ENCODE data around the gene HHIPL1.

HHIPL1 gene

DNA sequence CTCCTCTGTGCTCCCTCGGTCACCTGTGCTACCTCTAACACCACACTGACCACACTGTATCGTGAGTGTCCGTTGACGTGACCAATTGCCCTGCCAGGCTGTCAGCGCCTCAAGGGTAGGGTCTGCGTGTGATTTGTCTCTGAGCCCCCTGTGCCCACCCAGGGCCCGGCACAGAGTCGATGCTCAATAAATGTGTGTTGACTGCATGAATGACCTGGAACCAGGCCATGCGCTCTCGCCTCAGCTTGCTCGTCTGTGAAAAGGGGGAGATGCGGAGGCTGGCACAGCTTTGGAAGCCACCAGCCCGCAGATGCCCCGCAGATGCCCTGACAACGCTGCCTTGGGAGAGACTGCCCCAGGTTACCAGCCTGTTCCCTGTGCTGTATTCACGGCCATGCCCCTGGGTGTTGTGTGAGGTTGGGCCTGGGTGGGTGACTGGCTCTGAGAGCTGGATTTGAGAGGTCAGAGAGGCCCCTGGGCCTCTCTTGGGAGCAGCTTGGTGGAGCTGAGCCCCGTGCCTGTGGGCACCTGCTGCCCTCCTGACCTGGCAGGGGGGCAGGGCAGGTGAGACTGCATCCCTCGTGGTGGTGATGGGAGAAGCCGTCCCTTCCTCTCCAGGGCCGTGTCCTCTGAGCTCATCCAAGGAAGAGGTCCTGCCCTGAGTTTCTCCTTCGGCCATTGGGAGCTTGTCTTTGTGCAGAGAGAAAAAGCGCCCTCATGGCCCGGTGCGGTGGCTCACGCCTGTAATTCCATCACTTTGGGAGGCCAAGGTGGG lies 82.4 kb downstream of the HHIPL1 start:
- Histone ChIP-seq H3K27me3 (ENCODE audit: insufficient read depth, low read length) (no peaks in the 10 kb centered on the region), H3K4me1 (ENCODE audit: insufficient read depth, low read length) (no peaks in the 10 kb centered on the region), H3K36me3 (ENCODE audit: insufficient read depth, low read depth, low read length) (no peaks in the 10 kb centered on the region), H3K9ac (ENCODE audit: low read depth, low read length) (no peak overlapping the region), H3K27ac (ENCODE audit: low read length) (no peak overlapping the region), H3K4me3 (ENCODE audit: low read length) (no peak overlapping the region), H3K9me3 (ENCODE audit: insufficient read depth, low read depth, low read length) (no peaks in the 10 kb centered on the region)

DNA sequence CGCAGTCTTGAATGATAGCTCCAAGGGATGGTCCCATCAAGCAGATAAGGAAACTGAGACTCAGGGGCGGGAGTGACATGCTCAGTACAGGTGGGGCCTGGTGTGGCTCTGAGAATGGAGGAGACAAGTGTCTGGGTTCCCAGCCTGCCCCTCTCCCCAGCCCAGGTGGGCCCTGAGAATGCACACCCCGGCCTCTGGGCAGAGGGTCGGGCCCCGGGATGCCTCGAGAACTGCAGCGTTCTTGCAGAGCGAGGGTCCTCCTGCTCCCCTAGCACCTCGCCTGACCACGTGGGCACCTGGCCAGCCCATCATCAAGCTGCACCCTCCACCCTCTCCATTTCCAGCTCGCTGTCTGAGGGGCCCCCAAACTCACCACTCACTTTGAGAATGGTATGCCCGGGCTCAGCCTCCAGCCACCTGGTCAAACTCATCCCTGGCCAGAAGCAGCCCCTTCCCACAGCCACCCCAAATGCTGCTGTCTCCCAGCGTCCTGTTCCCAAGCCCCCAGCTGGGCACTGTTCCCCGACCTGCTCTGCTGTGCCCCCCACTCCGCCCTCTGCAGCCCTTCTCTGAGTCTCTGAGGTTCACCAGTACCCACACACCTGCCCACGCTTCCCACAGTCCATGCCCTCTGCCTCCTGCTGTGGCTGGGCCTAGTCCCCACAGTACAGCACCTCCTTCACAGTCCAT lies 83.4 kb downstream of the HHIPL1 start:
- no peak overlapping the region for H3K9ac ChIP-seq (ENCODE audit: low read depth, low read length)
- no peaks in the 10 kb centered on the region for H3K4me1 ChIP-seq (ENCODE audit: insufficient read depth, low read length)
- H3K9me3 ChIP-seq (ENCODE audit: insufficient read depth, low read depth, low read length): no peaks in the 10 kb centered on the region
- H3K27me3 ChIP-seq (ENCODE audit: insufficient read depth, low read length): no peaks in the 10 kb centered on the region
- H3K36me3 ChIP-seq (ENCODE audit: insufficient read depth, low read depth, low read length): no peaks in the 10 kb centered on the region
- no peak overlapping the region for H3K4me3 ChIP-seq (ENCODE audit: low read length)
- no peak overlapping the region for H3K27ac ChIP-seq (ENCODE audit: low read length)

DNA sequence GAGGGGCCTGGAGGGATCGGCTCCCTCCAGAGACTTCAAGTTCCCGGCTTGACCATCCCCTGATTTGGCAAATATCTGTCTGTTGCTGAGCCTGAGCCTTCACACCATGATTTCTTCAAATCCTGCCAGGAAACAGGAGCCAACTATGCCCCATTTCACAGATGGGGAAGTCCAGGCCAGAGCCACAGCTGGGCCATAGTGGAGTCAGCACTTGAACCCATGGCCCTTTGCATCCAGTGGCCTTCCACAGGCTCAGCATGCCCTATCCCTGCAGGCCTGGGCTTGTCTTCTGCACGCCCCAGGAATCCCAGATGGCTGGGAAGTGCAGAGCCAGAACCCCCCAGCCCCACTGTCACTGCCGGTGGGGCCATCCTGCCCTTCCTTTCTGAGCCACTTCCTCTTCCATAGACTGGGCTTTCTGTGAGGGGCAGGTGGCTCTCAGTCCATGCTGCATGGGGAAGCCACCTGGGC lies 84.1 kb downstream of the HHIPL1 start:
- Histone ChIP-seq H3K4me3 (ENCODE audit: low read length) (no peak overlapping the region), H3K27me3 (ENCODE audit: insufficient read depth, low read length) (no peaks in the 10 kb centered on the region), H3K9me3 (ENCODE audit: insufficient read depth, low read depth, low read length) (no peaks in the 10 kb centered on the region), H3K9ac (ENCODE audit: low read depth, low read length) (no peak overlapping the region), H3K27ac (ENCODE audit: low read length) (no peak overlapping the region), H3K36me3 (ENCODE audit: insufficient read depth, low read depth, low read length) (no peaks in the 10 kb centered on the region), H3K4me1 (ENCODE audit: insufficient read depth, low read length) (no peaks in the 10 kb centered on the region)

Data from iPS-20b (cell line).